OCI-LY7 (cell line): Measurements from ENCODE around the gene GRID1.

ENCODE experiments used
- CTCF ChIP-seq: fragments of 200-600 bp; sonication (generic); conservative IDR thresholded peaks from 2 replicates; pipeline ENCODE4 v1.5.1; 2014; ENCODE audit warnings: mild to moderate bottlenecking, antibody characterized with exemption, low read length, moderate library complexity, mixed read lengths
- EZH2phosphoT487 ChIP-seq: fragments of 200-600 bp; sonication (generic); IDR thresholded peaks from 2 replicates; pipeline ENCODE4 v1.6.1; 2018; ENCODE audit warnings: low read depth, borderline replicate concordance, mild to moderate bottlenecking, mixed run types, antibody characterized with exemption, low read length, moderate library complexity, mixed read lengths

GRCh38 chr10:86263907-86264306 is 102.7 kb downstream of the GRID1 start:
- TF ChIP-seq CTCF (no peak), EZH2phosphoT487 (no peak)
